HG03159 (cell line): ENCODE data around the gene VSIG10L2.
"Not testable (repeated sequence)": the region's sequence is repeated elsewhere in the genome, so short reads cannot be mapped to it uniquely, and the experiment has no call there.

ENCODE experiments used
- ATAC-seq: cut with Tn5 transposase; IDR thresholded peaks from one replicate; pipeline ENCODE4 v1.9.1; 2021; ENCODE audit warnings: mild to moderate bottlenecking, moderate library complexity; ENCODE audit not compliant: unreplicated experiment

VSIG10L2 gene

DNA sequence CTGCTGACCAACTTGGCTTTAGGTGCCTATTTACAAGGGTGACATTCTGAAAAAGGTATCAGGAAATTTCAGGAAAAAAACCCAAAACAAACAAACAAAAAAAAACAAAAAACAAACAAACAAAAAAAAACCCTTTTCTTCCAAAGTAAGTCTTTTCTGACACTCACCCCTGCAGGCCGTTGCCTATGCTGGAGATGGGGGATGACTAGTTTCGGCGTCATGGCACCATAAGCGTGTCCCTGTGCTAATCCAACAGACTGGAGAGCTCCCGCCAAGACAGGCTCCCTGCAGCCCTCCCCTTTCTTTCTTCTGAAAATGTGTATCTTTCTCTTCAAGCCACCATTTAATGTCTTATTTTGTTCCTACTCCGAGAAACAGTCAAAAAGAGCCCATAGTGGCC, 13.7 kb downstream of the VSIG10L2 start:
- no peak for ATAC-seq

DNA sequence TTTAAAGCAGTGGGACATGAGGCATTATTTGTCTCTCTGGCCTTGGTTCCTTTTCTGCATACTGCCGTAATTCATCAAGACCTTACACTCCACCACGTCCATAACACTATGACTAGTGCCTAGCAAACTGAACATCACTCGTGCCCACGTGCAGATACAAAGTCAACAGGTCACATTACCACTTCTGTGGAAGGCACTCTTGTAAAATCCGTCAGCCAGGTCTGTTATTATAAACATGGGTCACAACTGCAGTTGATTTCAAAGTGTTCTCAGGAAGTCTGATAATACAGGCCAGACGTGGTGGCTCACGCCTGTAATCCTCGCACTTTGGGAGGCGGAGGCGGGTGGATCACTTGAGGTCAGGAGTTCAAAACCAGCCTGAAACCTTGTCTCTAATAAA, 14.1 kb downstream of the VSIG10L2 start:
- no peak for ATAC-seq

DNA sequence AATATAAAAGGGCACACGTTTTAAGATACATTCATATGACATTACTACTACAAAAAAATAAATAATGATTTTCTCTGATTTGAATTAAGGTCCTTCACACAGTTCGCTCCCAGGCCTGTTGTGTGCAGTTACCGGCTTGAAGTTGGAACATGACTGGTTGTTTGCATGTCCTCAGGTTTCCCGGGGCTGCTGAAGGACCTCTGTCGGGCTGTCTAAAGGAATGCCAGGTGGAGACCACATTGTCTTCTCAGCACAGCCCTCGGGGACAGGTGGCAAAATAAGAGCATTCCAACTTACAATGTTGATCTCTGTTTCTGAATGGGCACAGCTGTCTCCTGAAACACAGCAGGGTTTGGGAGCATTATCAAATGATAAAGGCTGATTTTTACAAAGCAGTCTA, 14.9 kb downstream of the VSIG10L2 start:
- ATAC-seq = no peak

DNA sequence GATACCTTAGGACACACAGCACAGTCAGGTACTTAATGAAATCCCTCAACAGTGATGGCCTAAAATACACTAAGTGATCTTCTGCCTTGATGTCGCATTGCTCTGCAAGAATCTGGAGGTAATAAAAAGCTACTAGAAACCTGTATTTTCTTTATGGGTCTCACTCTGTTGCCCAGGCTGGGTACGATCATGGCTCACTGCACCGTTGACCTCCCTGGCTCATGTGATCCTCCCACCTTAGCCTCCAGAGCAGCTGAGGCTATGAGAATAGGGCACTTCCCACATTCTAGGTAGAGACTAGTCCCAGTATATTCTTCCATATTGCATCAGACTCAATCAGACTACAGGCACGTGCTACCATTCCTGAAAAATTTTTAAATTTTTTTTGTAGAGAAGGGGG, 21.7 kb downstream of the VSIG10L2 start:
- no peak for ATAC-seq

DNA sequence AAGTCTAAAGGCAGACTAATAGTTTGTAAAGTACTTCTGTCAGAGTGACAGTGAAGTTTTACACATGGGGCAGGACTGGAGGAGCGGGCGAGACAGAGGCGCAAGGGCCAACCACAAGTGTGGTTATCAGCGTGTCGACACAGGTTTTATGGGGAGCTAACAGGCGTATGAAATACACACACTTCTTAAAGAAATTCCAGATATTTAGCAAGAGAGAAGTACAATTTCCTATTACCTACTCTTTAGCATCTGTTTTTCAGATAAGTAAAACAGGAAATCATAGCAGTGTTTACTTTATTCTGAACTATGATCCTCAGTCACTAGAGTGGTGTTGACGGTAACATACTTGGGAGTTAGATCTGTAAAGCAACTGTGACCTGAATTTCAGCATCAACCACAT, 22.5 kb downstream of the VSIG10L2 start:
- ATAC-seq = no peak

DNA sequence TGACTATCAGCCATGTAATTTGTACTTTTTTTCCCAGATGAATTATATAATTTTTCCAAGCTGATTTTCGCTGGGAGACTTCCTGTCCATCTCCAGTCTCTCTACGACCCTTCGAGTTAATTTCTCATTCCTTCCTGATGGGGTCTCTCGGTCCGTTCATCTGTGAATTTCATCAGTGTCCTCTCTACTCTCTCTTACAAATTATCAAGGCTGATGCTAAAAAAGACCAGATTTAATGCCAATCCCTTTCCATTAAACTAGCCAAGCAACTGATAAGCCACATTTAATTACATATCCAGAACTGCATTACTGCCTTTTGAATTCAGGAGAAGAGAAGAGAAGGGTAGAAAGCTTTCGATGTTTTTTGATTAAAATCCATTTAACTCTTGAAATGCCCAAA, 25.8 kb downstream of the VSIG10L2 start:
- ATAC-seq = no peak

DNA sequence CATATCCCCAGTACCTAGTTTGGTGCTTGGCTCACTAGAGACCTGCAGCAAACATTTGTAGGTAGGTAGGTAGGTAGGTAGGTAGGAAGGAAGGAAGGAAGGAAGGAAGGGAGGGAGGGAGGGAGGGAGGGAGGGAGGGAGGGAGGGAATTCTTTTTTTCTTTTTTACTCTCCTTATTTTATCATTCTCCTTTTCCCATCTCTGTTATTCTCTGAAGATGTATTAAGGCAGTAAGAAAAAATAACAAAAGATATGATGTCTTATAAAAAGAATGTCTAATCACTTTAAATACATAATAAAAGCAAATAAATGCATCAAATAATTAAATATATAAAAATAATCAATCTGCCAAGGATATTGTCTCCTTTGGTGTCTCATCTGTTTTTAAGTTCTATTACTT, 28.4 kb downstream of the VSIG10L2 start:
- no peak for ATAC-seq

DNA sequence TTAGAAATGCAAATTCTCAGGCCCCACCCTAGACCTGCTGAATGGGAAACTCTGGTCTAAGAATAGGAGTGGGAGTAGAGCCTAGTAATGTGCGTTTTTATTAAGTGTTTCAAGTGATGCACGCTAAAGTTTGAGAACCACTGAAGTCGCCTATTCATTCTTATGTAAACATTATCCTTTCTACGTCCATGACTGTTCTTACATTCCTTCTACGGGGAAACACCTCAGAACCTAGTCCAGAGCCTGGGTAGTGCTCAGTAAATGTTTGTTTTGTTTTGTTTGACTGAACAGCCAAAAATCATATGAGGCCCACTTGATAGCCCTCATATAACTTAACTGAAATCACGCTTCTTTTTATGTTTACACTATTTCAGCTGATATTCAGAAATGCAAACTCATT, 29.8 kb downstream of the VSIG10L2 start:
- ATAC-seq = no peak

DNA sequence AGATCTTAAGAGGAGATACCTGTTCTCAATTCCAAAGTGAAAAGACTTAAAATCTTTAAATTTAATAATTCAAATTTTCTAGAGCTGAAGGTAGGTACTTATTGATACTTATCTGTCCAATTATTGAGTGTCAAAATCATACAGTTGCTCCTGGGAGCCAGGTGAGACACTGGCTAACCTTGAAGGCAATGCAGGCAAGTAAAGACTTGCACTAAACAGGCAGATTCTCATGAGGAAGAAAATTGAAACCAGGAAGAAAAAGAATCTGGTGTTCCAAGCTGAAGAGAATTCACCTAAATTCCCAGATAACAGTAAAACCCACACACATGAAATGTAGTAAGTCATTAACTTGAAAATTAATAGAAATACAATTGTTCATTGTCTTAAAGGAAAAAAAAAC, 30.3 kb downstream of the VSIG10L2 start:
- ATAC-seq = no peak

DNA sequence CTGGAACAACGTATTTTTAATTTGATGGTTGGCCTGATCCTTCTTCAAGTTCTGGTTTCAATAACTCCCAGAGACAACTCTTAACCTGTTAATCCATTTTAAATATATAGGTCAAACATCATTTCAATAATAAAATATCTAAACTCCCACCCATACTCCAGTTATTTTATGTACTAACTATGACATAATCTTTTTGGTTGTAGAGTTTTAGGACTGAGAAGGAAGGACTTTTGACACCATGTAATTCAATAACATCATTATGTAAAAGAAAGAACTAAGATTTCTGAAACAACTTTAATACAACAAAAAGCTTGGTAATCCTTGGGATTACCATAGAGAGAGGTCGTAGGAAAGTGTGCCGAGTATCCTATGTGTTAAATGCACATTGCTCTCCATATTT, 31.5 kb downstream of the VSIG10L2 start:
- no peak for ATAC-seq

DNA sequence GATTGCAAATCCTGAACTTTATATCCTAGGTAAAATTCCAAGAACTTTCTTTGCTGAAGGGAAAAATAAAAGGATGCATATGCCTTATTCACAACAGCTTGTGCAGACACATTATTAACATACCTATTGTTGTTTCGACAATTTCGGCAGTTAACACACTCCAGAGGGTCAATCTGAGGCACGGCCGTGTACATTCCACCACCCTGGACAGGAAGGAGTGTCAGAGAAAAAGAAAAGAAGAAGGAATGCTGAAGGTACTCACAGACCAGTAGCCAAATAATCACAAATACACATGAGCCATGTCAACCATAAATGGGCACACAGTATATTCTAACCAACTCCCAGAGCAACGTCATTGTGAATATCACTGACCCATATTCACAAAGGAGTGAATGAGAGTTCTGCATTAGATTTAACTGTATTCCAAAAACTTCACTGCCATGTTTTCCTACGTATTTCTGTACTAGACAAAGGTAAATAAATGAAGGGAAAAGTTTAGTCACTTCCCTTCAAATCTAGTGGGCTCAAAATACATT, 32.4 kb downstream of the VSIG10L2 start:
- ATAC-seq = no peak

DNA sequence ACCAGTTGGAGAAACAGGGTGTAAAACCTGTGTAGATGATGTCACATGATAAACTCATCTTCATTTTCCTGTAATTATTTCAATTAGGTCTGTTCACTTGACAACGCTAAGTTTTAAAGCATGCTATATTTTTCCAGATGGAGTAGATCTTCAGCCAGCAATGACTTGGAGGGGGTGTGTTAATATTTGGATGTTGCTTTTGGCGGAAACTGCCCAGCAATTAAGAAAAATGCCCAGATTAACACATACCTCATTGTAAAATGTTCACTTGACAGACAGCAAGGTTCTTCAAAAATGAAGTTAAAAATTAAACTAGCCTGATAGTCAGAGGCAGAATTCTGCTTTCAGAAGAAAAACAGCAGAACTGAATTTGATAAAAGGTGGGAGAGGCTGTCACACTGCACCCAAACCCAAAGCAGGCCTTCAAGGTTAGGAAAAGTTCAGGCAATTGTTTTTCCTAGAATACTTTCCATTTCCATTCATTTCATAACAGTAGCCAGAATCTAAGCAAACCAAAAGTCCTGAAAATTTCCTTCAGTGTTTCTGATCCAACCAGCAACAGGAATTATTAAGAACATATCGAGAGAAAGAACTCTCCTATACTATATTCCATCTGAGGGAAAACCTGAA, 33.0 kb downstream of the VSIG10L2 start:
- no peak for ATAC-seq

DNA sequence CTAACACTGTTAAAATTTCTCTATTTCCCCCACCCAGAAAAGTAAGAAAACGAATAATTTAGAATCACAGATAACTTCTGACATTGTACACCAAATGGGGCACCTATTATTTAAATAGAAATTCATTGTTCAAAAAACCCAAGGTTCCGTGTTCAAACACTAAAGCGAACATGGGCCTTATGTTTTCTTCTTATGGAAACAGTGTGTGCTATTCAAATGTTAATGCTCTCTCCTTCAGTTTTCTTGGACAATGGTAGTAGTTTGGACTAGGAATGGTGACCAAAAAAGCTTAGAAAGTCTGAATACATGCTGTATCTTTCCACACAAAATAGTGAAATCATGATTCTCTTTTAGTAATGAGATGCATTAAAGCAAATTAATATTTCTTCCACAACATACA, 33.7 kb downstream of the VSIG10L2 start:
- ATAC-seq = no peak

DNA sequence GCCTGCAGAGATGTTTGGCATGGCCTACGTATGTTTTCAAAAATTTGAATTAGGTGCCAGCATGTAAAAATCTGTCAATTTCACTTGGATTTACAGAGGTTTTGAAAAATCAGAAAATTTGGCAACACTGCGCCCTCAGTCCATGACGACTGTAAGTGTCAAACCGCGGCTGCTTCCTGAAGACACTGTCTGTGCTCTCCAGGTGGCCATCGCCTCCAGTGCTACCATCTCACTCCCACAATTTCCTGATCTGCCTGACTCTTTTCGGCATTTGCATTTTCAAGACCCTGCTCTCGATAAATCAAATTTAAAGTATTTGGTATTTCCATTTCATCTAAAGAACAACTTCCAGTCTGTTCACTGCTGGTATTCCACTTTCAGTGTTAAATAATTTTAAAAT, 34.6 kb downstream of the VSIG10L2 start:
- ATAC-seq = no peak

DNA sequence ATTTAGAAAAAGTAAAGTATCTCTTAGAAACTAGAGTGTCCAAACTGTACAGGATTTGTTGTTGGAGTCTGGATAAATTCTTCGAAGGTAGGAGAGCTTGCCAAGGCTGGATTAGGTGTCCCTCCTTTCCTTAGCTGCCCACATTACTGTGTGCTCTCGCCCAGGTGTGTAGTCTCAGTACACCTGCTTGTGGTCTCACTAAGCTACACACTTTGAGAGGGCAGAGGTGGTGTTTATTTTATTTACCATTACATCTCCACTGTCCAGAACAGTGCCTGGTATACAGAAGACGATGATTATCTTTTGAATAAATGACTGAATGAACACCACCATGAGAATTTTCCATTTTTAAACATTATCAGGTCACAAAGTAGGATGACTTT, 36.5 kb downstream of the VSIG10L2 start:
- no peak for ATAC-seq

DNA sequence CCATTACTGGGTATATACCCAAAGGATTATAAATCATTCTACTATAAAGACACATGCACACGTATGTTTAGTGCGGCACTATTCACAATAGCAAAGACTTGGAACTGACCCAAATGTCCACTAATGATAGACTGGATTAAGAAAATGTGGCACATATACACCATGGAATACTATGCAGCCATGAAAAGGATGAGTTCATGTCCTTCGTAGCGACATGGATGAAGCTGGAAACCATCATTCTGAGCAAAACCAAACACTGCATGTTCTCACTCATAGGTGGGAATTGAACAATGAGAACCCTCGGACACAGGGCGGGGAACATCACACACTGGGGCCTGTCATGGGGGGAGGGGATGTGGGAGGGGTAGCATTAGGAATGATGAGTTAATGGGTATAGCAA, 40.1 kb downstream of the VSIG10L2 start:
- ATAC-seq = not testable (repeated sequence)

DNA sequence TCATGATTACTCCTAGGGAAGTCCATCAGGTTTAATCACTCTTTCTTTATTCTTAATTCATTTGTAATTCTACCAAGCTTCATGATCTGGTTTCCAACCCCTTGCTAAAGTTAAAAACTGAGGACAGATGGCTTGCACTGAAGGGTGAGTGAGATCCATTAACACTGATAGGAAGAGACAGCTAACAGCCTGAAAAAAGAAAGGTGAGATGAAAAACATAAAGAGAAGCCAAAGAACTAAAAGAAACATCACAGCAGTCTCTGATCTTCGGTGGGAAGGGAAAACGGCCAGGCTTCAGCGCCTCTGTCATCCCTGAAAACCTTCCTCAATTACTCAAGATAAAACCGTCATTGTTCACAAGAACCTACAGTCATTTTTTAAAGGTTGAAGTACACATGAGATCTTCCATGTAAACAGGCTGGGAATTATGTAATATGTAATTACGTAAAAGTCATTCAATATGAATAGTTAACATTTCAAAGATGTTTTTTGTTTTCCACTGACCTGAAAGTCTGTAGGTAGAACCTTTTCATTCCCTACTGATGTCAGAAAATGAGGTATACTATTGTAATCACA, 41.3 kb downstream of the VSIG10L2 start:
- no peak for ATAC-seq

DNA sequence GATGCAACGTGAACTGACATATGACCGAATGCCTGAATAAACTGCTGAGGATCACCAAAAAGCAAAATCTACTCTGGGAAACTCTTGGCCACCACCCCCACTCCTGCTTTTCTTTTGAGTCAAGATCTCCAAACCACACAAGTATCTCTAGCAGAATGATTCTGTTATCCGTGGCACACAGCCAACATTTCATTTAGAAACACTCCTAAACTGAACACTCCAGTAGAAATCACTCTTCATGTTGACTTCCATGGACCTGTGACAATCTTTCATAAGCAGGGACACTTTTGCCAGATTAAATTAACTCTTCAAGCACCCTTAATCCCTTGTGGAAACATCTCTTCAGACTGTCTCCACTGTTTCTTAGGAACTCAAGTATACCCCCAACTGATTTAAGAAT, 44.4 kb downstream of the VSIG10L2 start:
- ATAC-seq = no peak

DNA sequence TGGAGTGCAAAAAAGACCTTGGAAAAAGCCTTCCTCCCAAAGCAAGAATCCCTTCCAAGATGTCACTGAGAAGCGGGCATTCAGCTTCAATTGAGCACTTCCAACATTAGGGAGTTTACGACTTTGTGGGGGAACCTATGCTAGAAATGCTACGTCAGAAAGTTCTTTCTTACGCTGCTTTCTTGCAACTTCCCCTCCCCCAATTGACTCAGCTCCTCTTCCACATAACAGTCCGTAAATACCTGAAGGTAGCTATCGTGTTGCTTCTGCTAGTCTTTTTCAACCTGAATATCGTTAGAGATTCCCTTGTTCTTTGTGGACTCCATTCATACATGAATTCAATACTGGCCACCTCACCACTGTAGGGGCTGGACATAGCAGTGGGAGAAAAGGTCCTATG, 47.0 kb downstream of the VSIG10L2 start:
- ATAC-seq = no peak

DNA sequence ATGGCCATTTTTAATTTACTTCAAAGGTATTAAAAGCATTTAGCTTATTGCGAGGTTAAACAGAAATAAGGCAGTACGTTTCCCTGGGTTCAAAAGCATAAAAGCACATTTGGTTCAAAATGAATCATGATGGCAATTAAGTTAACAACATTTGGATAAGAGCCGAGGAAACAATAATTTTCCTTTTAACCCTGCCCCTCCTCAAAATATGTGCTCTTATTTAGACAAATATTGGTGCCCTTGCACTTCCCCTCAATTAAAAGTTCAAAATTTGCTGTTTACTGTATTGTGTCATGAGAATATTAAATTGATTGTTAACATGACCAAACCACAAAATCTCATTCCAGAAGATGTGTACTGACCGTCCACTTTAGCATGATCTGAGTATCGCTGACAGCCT, 48.7 kb downstream of the VSIG10L2 start:
- ATAC-seq = no peak

DNA sequence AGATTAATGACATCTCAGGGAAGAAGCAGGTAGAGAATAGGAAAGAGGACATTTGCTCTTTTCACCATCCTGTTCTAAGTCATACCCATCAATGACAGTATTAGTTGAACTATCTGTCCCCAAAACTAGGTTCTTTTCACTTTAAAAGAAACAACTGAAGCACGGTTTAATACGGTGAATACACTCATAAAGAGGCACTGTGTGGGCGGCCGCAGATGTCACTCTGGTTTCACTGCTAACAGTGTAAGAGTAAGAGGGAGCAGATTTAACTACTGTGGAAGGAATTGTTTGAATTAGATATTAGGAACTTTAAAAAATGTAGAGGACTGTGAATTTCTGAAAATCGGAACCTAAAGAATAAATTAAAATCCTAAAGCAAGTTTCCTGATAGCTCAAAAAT, 49.5 kb downstream of the VSIG10L2 start:
- no peak for ATAC-seq

DNA sequence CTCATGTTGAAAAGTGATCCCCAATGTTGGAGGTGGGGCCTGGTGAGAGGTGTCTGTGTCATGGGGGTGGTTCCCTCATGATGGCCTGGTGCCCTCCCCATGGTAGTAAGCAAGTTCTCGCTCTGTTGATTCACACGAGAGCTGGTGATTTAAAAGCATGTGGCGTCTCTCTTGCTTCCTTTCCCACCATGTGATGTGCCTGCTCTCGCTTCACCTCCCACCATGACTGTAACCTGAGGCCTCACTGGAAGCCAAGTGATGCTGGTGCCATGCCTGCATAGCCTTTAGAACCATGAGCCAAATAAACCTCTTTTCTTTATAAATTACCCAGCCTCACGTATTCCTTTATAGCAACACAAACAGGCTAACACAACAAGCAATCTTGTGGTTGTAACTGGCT, 52.4 kb downstream of the VSIG10L2 start:
- no peak for ATAC-seq
